Stimulated activated CD8-positive, alpha-beta memory T cell treated with anti-CD3 and anti-CD28 coated beads, Interleukin-7, amount 100 ng/mL, for 4 hours (primary cell): ENCODE data around the gene USP13.
"Not testable (repeated sequence)": the region's sequence is repeated elsewhere in the genome, so short reads cannot be mapped to it uniquely, and the experiment has no call there.

Experiments
- DNase-seq, 2 donors: peaks; one replicate each; pipeline ENCODE4 v3.0.0-alpha.2; 2020; ENCODE audit warnings: low read depth in 2 of 2

Gene USP13

GRCh38 chr3:179655236-179655635, 2.4 kb downstream of the USP13 start:
- DNase-seq = no peak

- no peak for DNase-seq
These were observed 5.8 kb downstream of the USP13 start for GRCh38 chr3:179658606-179659005.

- DNase-seq = no peak
These were observed 8.0 kb downstream of the USP13 start for GRCh38 chr3:179660872-179661271.

GRCh38 chr3:179661777-179662176, 8.9 kb downstream of the USP13 start:
- no peak for DNase-seq

GRCh38 chr3:179663093-179663492, 10.3 kb downstream of the USP13 start:
- DNase-seq = no peak

DNA sequence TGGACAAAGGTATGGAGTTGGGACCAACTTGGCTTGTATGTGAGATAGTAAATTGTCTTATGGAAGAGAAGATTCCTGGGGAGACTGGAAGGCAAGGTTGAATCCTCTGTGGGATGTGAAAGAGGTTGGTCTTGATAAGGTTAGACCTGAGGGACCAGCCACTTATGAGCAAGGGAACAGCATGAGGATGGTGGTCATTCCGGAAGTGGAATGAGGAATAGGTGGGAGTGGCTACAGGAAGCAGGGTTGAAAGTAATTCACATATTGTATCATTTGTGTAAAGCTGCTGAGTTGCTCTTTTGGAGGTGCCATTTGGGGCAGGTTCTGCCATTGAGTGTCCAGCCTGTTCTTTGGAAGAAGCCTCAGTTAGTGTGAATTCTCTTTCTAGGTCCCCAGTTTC, 13.2 kb downstream of the USP13 start:
- DNase-seq = no peak

GRCh38 chr3:179666436-179667035, 13.7 kb downstream of the USP13 start:
- no peak for DNase-seq

- no peak for DNase-seq
These were observed 15.6 kb downstream of the USP13 start for GRCh38 chr3:179668429-179668828.

GRCh38 chr3:179670311-179670710, 17.5 kb downstream of the USP13 start:
- DNase-seq = no peak

- no peak for DNase-seq
These were observed 18.5 kb downstream of the USP13 start for GRCh38 chr3:179671309-179671708.

DNA sequence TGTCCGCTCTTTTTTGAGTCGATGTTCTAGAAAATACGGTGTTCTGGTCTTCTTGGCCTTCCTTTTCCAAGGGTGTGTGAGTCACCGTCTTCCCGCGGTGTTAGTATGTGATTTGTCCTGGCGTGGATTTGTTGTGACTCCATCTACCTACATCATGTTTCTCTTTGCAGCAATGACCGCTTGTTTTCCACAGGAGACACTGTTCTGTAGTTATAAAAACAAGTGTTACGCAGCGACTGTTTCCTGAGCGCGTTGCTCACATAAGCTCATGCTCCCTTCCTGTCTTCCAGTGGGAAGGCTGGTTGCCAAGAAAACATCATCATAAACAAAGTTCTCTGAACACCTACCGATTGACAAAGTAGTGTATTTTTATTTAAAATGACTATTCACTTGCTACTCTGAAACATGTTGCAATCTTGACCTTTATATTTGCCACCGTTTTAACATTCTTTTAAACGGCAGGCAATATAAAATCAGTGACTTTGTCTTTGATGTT, 19.0 kb downstream of the USP13 start:
- DNase-seq = no peak

DNA sequence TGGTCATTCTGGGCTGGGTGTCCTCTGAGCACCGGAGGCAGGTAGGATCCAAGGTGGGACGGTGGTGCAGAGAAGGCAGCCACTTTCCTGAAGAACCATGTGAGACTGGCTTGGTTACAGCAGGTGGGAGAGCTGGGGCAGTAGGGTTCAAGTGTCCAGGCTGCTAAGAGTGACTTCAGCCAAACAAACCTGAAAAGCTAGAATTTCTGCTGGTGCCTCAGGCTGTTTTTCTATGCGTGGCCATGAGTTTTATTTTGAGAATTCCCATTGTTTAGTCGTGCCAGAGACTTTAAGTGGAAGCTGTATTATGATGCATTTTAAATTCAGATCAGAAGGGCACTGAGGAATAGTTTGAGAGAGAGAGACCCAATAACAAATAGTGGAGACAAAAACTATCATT, 20.1 kb downstream of the USP13 start:
- DNase-seq = no peak

DNA sequence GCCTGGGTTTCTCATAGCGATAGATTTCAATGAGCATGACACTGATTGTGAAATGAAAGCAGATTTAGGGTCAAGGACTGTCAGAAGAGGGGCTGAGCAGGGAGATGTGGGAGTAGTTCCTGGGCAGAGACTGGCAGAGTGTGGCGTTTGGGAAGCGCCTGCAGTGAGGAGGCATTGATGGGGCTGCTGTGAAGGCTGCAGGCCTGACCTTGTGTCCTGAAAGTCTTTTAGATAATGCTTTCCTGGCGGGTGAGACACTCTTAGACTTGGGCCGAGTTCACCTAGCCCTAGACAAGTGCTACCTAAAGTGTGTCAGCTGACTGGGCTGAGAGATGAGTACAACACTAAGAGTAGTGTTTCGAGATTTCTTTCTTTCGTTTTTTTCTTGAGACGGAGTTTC, 20.7 kb downstream of the USP13 start:
- DNase-seq = no peak

- no peak for DNase-seq
These were observed 23.2 kb downstream of the USP13 start for GRCh38 chr3:179676081-179676480.

DNA sequence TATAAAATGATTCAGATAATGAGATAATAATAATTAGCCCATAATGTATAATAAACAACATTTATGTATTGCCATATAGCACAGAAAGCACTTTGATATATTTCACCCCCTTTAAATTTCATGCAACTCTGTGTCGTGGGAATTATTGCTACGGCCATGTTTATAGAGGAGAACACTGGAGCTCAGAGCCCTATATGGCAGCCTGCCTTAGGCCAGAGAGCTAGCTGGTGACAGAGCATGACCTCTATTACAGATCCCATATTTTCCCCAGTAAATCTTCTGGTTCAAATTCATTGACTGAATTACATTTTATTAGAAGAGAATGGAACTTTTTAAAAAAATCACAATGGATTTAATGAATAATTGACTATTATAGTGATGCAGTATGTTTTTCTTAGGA, 25.0 kb downstream of the USP13 start:
- no peak for DNase-seq

DNA sequence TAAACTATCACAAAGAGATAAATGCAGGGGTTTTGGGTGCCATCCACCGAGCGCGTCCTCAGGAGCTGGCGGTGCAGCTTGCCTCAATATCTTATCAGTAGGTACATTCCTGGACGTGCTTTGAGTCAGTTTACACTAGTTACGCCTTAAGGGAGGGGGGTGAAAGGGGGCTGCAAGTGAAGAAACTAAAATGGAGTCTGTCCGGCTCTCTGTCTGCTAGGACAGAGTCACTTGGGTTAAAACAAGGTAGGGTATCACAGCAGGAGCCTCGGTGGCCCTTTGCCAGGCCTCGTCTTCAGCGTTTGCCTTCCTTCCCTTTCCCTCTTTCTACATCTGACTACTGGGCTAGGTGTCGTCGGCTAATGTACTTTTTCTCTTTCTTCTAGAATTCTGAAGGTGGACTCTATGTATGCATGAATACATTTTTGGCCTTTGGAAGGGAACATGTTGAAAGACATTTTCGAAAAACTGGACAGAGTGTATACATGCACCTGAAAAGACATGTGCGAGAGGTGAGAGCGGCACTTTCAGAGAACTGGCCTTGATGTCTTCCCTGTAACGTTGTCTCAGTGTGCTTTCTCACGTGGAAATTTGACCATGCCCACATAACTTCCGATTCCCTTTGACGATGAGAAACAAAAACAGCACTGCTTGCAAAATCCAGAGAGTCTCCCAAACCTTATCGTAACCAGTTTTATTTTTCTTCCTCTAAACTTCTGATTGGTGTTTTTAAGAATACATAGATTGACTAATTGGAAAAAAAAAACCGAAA, 28.8 kb downstream of the USP13 start:
- DNase-seq = no peak

DNA sequence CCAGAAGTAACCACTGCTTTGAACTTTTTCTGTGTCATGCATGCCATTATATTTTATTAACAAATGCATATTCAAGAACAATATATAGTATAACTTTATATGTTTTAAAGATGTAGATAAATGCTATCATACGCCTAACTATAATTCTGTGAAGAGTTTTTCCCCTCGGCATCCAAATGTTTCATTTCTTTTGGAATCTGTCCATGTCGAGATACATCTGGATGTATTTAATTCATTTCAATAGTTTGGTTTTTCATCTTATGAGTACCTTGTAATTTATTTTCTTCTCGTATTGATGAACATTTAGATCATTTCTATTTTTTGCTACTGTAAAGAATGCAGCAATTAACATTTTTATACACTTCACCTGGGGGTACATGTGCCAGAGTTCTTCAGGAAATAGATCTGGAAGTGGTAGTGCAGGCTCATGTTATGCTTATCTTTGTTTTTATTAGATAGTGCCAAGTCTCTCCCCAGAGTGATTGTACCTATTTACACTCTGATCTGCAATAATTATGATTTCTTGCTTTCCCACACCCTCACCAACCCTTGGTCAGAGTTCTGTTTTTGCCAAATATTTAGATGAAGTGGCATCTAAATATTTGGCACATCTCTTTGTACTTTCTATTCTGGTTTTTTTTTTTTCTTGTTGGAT, 29.7 kb downstream of the USP13 start:
- DNase-seq = no peak

- not testable (repeated sequence) for DNase-seq
These were observed 30.4 kb downstream of the USP13 start for GRCh38 chr3:179683286-179683685.

- DNase-seq = no peak
These were observed 35.2 kb downstream of the USP13 start for GRCh38 chr3:179687967-179688535.

GRCh38 chr3:179688850-179689249, 36.0 kb downstream of the USP13 start:
- no peak for DNase-seq

GRCh38 chr3:179694731-179695130, 41.9 kb downstream of the USP13 start:
- DNase-seq = no peak

DNA sequence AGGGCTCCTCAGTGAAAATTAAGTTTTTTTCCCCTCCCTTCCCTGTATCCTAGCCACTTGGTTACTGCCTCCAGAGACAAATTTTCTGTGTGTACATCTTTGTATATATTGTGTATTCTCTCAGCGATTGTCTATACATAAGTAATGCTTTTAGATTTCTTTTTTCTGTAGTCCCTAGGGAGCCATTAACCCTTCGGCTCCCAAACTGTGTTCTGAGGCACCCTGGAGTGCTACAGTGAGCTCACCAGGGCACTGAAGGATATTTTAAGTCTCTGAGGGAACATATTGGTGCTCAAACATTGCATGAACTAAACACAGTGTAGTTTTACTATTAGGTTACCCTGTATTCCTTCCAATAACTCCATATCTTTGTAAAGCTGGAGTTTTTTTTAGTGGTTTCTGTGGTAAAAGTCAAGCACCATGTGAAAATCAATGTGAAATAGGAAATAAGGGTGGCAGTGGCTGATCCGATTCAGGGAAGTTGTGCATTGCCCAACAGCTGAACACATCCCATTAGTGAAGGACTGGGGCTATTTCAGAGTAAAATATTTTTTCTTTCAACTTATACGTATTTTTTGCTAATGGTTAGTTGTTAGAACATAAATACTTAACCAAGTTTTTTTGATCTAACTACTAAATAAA, 43.0 kb downstream of the USP13 start:
- no peak for DNase-seq
